ENCODE measurements around the gene FLT3LG. TPM values are rescaled to one million over a fixed set of nuclear protein-coding genes. Genes with fewer than 3 reads are reported as not detected.
A peak's percentile ranks its signal among the peaks of the same experiment; 100 is the strongest.

FLT3LG gene
- total RNA-seq, 1 donor from 2014 or later, result 3.0 TPM

DNA sequence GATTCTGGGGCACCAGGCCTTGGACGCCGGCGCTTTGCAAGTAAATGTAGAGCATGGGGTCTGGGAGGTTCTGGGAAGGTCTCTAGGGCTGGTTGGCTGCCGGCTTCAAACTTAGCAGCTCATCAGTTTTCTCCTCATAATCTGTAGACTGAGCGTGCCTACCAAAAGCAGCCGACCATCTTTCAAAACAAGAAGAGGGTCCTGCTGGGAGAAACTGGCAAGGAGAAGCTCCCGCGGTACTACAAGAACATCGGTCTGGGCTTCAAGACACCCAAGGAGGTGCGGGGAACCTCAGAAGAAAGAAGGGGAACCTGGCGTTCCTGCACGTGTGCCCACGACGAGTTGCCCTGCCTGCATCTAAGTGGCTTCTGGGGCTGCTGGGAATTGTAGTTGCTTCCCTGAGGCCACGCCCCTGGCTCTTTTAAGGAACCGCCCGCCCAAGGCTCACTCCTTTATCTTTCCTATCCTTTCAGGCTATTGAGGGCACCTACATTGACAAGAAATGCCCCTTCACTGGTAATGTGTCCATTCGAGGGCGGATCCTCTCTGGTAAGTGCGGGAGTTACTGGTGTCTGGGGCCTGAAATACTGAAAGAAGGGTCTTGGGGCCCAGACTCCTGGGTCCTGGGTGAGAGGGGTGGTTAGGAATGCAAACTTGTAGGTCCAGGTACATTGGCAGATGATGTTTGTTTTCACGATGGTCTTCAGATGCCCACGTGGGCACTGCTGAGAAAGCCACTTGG is 23.2 kb downstream of the FLT3LG start:
- no peak for TF ChIP-seq CTCF (IDR thresholded peaks at IDR 0.05; ENCODE audit: insufficient read depth, low read length, poor library complexity, severe bottlenecking)
- H3K27me3 ChIP-seq (ENCODE audit: control insufficient read depth, insufficient read depth, low read length), result no peaks in the 10 kb centered on the region
- H3K36me3 ChIP-seq (ENCODE audit: control insufficient read depth, insufficient read depth, low read length), result peaks cover 2% of the 10 kb centered on the region
- DNase-seq (ENCODE audit: low read depth), result no peak
- H3K4me3 ChIP-seq (ENCODE audit: low read depth, low read length), result peak overlapping the region; percentile 71

DNA sequence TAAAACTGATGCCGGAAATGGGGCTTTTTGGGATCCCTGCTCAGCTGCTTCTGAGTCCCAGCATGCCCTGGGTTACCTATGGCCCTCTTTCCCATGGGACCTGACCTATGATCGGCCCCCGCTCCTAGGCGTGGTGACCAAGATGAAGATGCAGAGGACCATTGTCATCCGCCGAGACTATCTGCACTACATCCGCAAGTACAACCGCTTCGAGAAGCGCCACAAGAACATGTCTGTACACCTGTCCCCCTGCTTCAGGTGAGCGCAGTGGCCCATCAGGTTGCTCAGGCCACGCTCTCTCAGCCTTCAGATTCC is 23.7 kb downstream of the FLT3LG start:
- peaks cover 2% of the 10 kb centered on the region for H3K36me3 ChIP-seq (ENCODE audit: control insufficient read depth, insufficient read depth, low read length)
- DNase-seq (ENCODE audit: low read depth), result no peak
- no peak overlapping the region for H3K4me3 ChIP-seq (ENCODE audit: low read depth, low read length)
- H3K27me3 ChIP-seq (ENCODE audit: control insufficient read depth, insufficient read depth, low read length), result no peaks in the 10 kb centered on the region
- TF ChIP-seq CTCF (IDR thresholded peaks at IDR 0.05; ENCODE audit: insufficient read depth, low read length, poor library complexity, severe bottlenecking), result no peak

GRCh38 chr19:49498475-49498874 is 24.5 kb downstream of the FLT3LG start:
- DNase-seq (ENCODE audit: low read depth), result no peak
- no peaks in the 10 kb centered on the region for H3K27me3 ChIP-seq (ENCODE audit: control insufficient read depth, insufficient read depth, low read length)
- peaks cover 2% of the 10 kb centered on the region for H3K36me3 ChIP-seq (ENCODE audit: control insufficient read depth, insufficient read depth, low read length)
- no peak overlapping the region for H3K4me3 ChIP-seq (ENCODE audit: low read depth, low read length)
- no peak for TF ChIP-seq CTCF (IDR thresholded peaks at IDR 0.05; ENCODE audit: insufficient read depth, low read length, poor library complexity, severe bottlenecking)

- no peak overlapping the region for H3K4me3 ChIP-seq (ENCODE audit: low read depth, low read length)
- H3K36me3 ChIP-seq (ENCODE audit: control insufficient read depth, insufficient read depth, low read length), result peaks cover 2% of the 10 kb centered on the region
- H3K27me3 ChIP-seq (ENCODE audit: control insufficient read depth, insufficient read depth, low read length), result no peaks in the 10 kb centered on the region
- TF ChIP-seq CTCF (IDR thresholded peaks at IDR 0.05; ENCODE audit: insufficient read depth, low read length, poor library complexity, severe bottlenecking), result no peak
- DNase-seq (ENCODE audit: low read depth), result no peak
These were observed 25.1 kb downstream of the FLT3LG start for GRCh38 chr19:49499030-49499670.

DNA sequence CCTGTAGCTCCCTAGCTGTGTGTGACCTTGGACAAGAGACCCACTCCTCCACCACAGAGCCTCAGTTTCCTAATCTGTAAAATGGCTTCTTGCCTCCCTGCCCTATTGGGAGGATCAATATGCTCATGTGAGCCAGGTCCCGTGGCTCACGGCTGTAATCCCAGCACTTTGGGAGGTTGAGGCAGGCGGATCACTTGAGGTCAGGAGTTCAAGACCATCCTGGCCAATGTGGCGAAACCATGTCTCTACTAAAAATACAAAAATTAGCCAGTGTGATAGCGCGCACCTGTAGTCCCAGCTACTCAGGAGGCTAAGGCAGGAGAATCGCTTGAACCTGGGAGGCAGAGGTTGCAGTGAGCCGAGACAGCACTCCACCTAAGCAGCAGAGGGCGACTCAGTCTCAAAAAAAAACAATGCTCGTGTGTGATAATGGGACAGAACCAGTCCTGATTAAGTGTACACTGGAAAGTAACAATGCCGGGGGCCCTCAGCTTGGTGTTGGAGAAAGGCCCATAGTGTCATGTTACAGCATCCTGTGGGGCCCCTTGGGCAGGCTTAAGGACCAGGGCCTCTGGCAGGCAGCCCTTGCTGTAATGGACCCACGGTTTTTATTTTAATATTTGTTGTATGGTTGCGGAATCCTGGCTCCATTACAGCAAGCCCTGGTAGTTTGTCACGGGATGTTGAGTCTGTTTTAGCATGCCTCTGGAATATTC is 29.0 kb downstream of the FLT3LG start:
- H3K4me3 ChIP-seq (ENCODE audit: low read depth, low read length), result no peak overlapping the region
- peaks cover 2% of the 10 kb centered on the region for H3K36me3 ChIP-seq (ENCODE audit: control insufficient read depth, insufficient read depth, low read length)
- DNase-seq (ENCODE audit: low read depth), result no peak
- TF ChIP-seq CTCF (IDR thresholded peaks at IDR 0.05; ENCODE audit: insufficient read depth, low read length, poor library complexity, severe bottlenecking), result peak; percentile 57
- H3K27me3 ChIP-seq (ENCODE audit: control insufficient read depth, insufficient read depth, low read length), result no peaks in the 10 kb centered on the region
